ENCODE measurements around the gene FERD3L. TPM values are rescaled to one million over a fixed set of nuclear protein-coding genes. Genes with fewer than 3 reads are reported as not detected.

The FERD3L gene
- total and polyA plus RNA-seq, 2 donors (not counting 3 experiments of a cell fraction or from before 2014, with no cell fraction given): not detected

- no peaks in the 10 kb centered on the region for H3K79me2 ChIP-seq (ENCODE audit: control insufficient read depth, insufficient read depth, low read length)
- ChIA-PET CTCF (no interaction called here), POLR2A (no interaction called here)
- dilution Hi-C loops (cut with MboI; ENCODE audit: extremely low pct_ligation_motif_present, low sequenced_read_pairs): no loop called here
- no peak overlapping the region for H2AFZ ChIP-seq (ENCODE audit: low read depth, low read length)
- DNase-seq (ENCODE audit: low read depth, low spot score) (peak; percentile 12), FAIRE-seq (no peak)
- no peaks in the 10 kb centered on the region for H3K36me3 ChIP-seq (ENCODE audit: control insufficient read depth in 2 of 2, extremely low read depth in 1 of 2, insufficient read depth in 2 of 2, low read length in 2 of 2)
- no peak overlapping the region for H3K4me3 ChIP-seq (replicated peaks in 1 of 3; ENCODE audit: insufficient read depth in 1 of 3, low read depth in 1 of 3, low read length in 3 of 3)
- H3K9me3 ChIP-seq (replicated peaks; ENCODE audit: control insufficient read depth, insufficient read depth, low read length): no peaks in the 10 kb centered on the region
- H3K27ac ChIP-seq (ENCODE audit: insufficient read depth, low read depth, low read length): no peak overlapping the region
- no peak for TF ChIP-seq EZH2 (IDR thresholded peaks at IDR 0.05; ENCODE audit: borderline replicate concordance, low read depth, low read length, severe bottlenecking)
- no TSS peak for BruUV-seq (replicated peaks)
- H3K4me1 ChIP-seq (ENCODE audit: control insufficient read depth, extremely low read depth, insufficient read depth, low read length): no peaks in the 10 kb centered on the region
- H3K27me3 ChIP-seq (ENCODE audit: control insufficient read depth in 2 of 2, insufficient read depth in 2 of 2, low read length in 2 of 2): peaks cover 24 to 50% of the 10 kb centered on the region in 2 experiments
- no peaks in the 10 kb centered on the region for H4K20me1 ChIP-seq (replicated peaks; ENCODE audit: control insufficient read depth, extremely low read depth, insufficient read depth, low read length)
- no peak overlapping the region for H3K4me2 ChIP-seq (ENCODE audit: insufficient read depth, low read length)
- H3K9me1 ChIP-seq (replicated peaks; ENCODE audit: control insufficient read depth, extremely low read depth, insufficient read depth, low read length): no peaks in the 10 kb centered on the region
- H3K9ac ChIP-seq (replicated peaks; ENCODE audit: extremely low read depth, insufficient read depth, low read length): no peak overlapping the region
- intact Hi-C loops (cut with micrococcal nuclease): no loop called here
These were observed 1.5 kb upstream of the FERD3L start for GRCh38 chr7:19146699-19147098.

- Histone ChIP-seq H3K27me3 (ENCODE audit: control insufficient read depth in 2 of 2, insufficient read depth in 2 of 2, low read length in 2 of 2) (peaks cover 24 to 59% of the 10 kb centered on the region in 2 experiments), H3K9me1 (replicated peaks; ENCODE audit: control insufficient read depth, extremely low read depth, insufficient read depth, low read length) (no peaks in the 10 kb centered on the region), H2AFZ (ENCODE audit: low read depth, low read length) (no peak overlapping the region), H3K36me3 (ENCODE audit: control insufficient read depth in 2 of 2, extremely low read depth in 1 of 2, insufficient read depth in 2 of 2, low read length in 2 of 2) (no peaks in the 10 kb centered on the region), H3K79me2 (ENCODE audit: control insufficient read depth, insufficient read depth, low read length) (no peaks in the 10 kb centered on the region), H3K9me3 (replicated peaks; ENCODE audit: control insufficient read depth, insufficient read depth, low read length) (no peaks in the 10 kb centered on the region), H3K4me2 (ENCODE audit: insufficient read depth, low read length) (no peak overlapping the region), H3K4me1 (ENCODE audit: control insufficient read depth, extremely low read depth, insufficient read depth, low read length) (no peaks in the 10 kb centered on the region), H3K4me3 (replicated peaks in 1 of 3; ENCODE audit: insufficient read depth in 1 of 3, low read depth in 1 of 3, low read length in 3 of 3) (no peak overlapping the region), H3K9ac (replicated peaks; ENCODE audit: extremely low read depth, insufficient read depth, low read length) (no peak overlapping the region), H3K27ac (ENCODE audit: insufficient read depth, low read depth, low read length) (no peak overlapping the region), H4K20me1 (replicated peaks; ENCODE audit: control insufficient read depth, extremely low read depth, insufficient read depth, low read length) (no peaks in the 10 kb centered on the region)
- intact Hi-C loops (cut with micrococcal nuclease): no loop called here
- CTCF ChIA-PET: interaction anchor here (0.8 kb wide), 1 partner anchor 24 kb away, joined by 3 read pairs; no protein-coding TSS in a partner anchor
- FAIRE-seq: no peak
- BruUV-seq (replicated peaks): no TSS peak
- no peak for DNase-seq (ENCODE audit: low read depth, low spot score)
- dilution Hi-C loops (cut with MboI; ENCODE audit: extremely low pct_ligation_motif_present, low sequenced_read_pairs): no loop called here
- TF ChIP-seq CTCF (IDR thresholded peaks at IDR 0.05; ENCODE audit: extremely low read depth in 1 of 2, insufficient read depth in 1 of 2, low read depth in 1 of 2, low read length in 2 of 2) (no peak), POLR2A (IDR thresholded peaks at IDR 0.05; ENCODE audit: low read depth, low read length) (no peak), JUN (IDR thresholded peaks at IDR 0.05; ENCODE audit: borderline replicate concordance, insufficient read depth, insufficient read length, low read depth) (no peak), POLR2AphosphoS5 (IDR thresholded peaks at IDR 0.05; ENCODE audit: insufficient read depth, low read depth, low read length) (no peak), MYC (IDR thresholded peaks at IDR 0.05; ENCODE audit: low read depth, low read length) (no peak), GATA2 (IDR thresholded peaks at IDR 0.05; ENCODE audit: insufficient read depth, insufficient read length, low read depth, low read length) (no peak)
- POLR2A ChIA-PET: no interaction called here
These were observed 354 bp upstream of the FERD3L start for GRCh38 chr7:19145434-19146115.

All from endothelial cell of umbilical vein (primary cell).